H9 (cell line): Measurements from ENCODE around the gene SCLY. TPM values are rescaled to one million over a fixed set of nuclear protein-coding genes. Genes with fewer than 3 reads are reported as not detected.
A peak's percentile ranks its signal among the peaks of the same experiment; 100 is the strongest.

Experiments
- DNase-seq: peaks from one replicate; pipeline ENCODE4 v3.0.0-alpha.2; 2017
- H2AFZ ChIP-seq: one replicate; pipeline ENCODE4 v1.6.1; 2013; ENCODE audit warnings: mild to moderate bottlenecking, low read length, control low read depth, moderate library complexity
- H2AK5ac ChIP-seq: 2 replicates; pipeline ENCODE4 v1.6.1; 2013; ENCODE audit warnings: low read length, control low read depth, mixed read lengths; ENCODE audit not compliant: insufficient read length
- H2BK120ac ChIP-seq: one replicate; pipeline ENCODE4 v1.6.1; 2013; ENCODE audit warnings: low read depth, mild to moderate bottlenecking, low read length, control low read depth, inconsistent platforms; ENCODE audit not compliant: poor library complexity, severe bottlenecking
- H2BK12ac ChIP-seq: 2 replicates; pipeline ENCODE4 v1.6.1; 2013; ENCODE audit warnings: low read length, control low read depth, mixed read lengths, low read depth; ENCODE audit not compliant: insufficient read length
- H2BK15ac ChIP-seq: 2 replicates; pipeline ENCODE4 v1.6.1; 2013; ENCODE audit warnings: low read depth, low read length, control low read depth
- H2BK20ac ChIP-seq: one replicate; pipeline ENCODE4 v1.6.1; 2013; ENCODE audit warnings: low read depth, mild to moderate bottlenecking, low read length, control low read depth, inconsistent platforms; ENCODE audit not compliant: poor library complexity, severe bottlenecking
- H2BK5ac ChIP-seq: 2 replicates; pipeline ENCODE4 v1.6.1; 2013; ENCODE audit warnings: low read length, control low read depth, mixed read lengths; ENCODE audit not compliant: insufficient read length
- H3K14ac ChIP-seq: 2 replicates; pipeline ENCODE4 v1.6.1; 2013; ENCODE audit warnings: low read length, control low read depth; ENCODE audit not compliant: insufficient read depth
- H3K18ac ChIP-seq: 2 replicates; pipeline ENCODE4 v1.6.1; 2013; ENCODE audit warnings: low read depth, mild to moderate bottlenecking, mixed read lengths, low read length, control low read depth; ENCODE audit not compliant: insufficient read length
- H3K23ac ChIP-seq: 2 replicates; pipeline ENCODE4 v1.6.1; 2013; ENCODE audit warnings: low read length, control low read depth, mixed read lengths, low read depth; ENCODE audit not compliant: insufficient read length
- H3K23me2 ChIP-seq: 2 replicates; pipeline ENCODE4 v1.6.1; 2013; ENCODE audit warnings: low read depth, mild to moderate bottlenecking, mixed read lengths, low read length, control low read depth; ENCODE audit not compliant: insufficient read length, poor library complexity, severe bottlenecking
- H3K27ac ChIP-seq: 2 replicates; pipeline ENCODE4 v1.5.1; 2013; ENCODE audit warnings: low read length, control low read depth, mixed read lengths, low read depth; ENCODE audit not compliant: insufficient read length
- H3K27me3 ChIP-seq: 2 replicates; pipeline ENCODE4 v1.6.1; 2013; ENCODE audit warnings: low read length, control low read depth, inconsistent platforms; ENCODE audit not compliant: insufficient read depth
- H3K4ac ChIP-seq: 2 replicates; pipeline ENCODE4 v1.6.1; 2013; ENCODE audit warnings: low read depth, mild to moderate bottlenecking, control low read depth, inconsistent platforms, low read length, moderate library complexity
- H3K4me1 ChIP-seq: 2 replicates; pipeline ENCODE4 v1.6.1; 2013; ENCODE audit warnings: low read length, control low read depth, inconsistent platforms; ENCODE audit not compliant: insufficient read depth
- H3K4me2 ChIP-seq: 2 replicates; pipeline ENCODE4 v1.6.1; 2013; ENCODE audit warnings: low read length, control low read depth, mixed read lengths; ENCODE audit not compliant: insufficient read length, insufficient read depth
- H3K56ac ChIP-seq: 2 replicates; pipeline ENCODE4 v1.6.1; 2013; ENCODE audit warnings: low read depth, mild to moderate bottlenecking, mixed read lengths, low read length, control low read depth; ENCODE audit not compliant: insufficient read length
- H3K79me1 ChIP-seq: 2 replicates; pipeline ENCODE4 v1.6.1; 2013; ENCODE audit warnings: low read depth, mild to moderate bottlenecking, moderate library complexity, low read length, control low read depth, inconsistent platforms; ENCODE audit not compliant: insufficient read depth, poor library complexity, severe bottlenecking
- H3K79me2 ChIP-seq: 2 replicates; pipeline ENCODE4 v1.6.1; 2013; ENCODE audit warnings: low read length, control low read depth, inconsistent platforms; ENCODE audit not compliant: insufficient read depth
- H3K9ac ChIP-seq: 2 replicates; pipeline ENCODE4 v1.6.1; 2013; ENCODE audit warnings: low read length, control low read depth, mixed read lengths; ENCODE audit not compliant: insufficient read length; ENCODE audit errors: extremely low read depth
- H3K9me3 ChIP-seq: one replicate; pipeline ENCODE4 v1.6.1; 2013; ENCODE audit warnings: low read depth, low read length, inconsistent platforms; ENCODE audit not compliant: control insufficient read depth
- H3T11ph ChIP-seq: one replicate; pipeline ENCODE4 v1.6.1; 2013; ENCODE audit warnings: mild to moderate bottlenecking, low read length, control low read depth, inconsistent platforms
- H4K20me1 ChIP-seq: one replicate; pipeline ENCODE4 v1.6.1; 2013; ENCODE audit not compliant: control insufficient read depth, insufficient read length, insufficient read depth
- H4K5ac ChIP-seq: 2 replicates; pipeline ENCODE4 v1.6.1; 2013; ENCODE audit warnings: low read depth, mild to moderate bottlenecking, mixed read lengths, low read length, control low read depth; ENCODE audit not compliant: insufficient read length
- H4K8ac ChIP-seq: replicated peaks from 2 replicates; pipeline ENCODE4 v1.6.1; 2013; ENCODE audit warnings: low read length, control low read depth, mixed read lengths, low read depth; ENCODE audit not compliant: insufficient read length
- H4K91ac ChIP-seq: 2 replicates; pipeline ENCODE4 v1.6.1; 2013; ENCODE audit warnings: low read depth, mild to moderate bottlenecking, moderate library complexity, mixed read lengths, low read length, control low read depth; ENCODE audit not compliant: insufficient read length
- H3K27ac Mint-ChIP-seq, 3 experiments: 2 replicates in 2 of 3; 3 replicates in 1 of 3; pipeline ENCODE4 v1.8.0; 2020 to 2021; ENCODE audit warnings: mixed read lengths in 3 of 3, mild to moderate bottlenecking in 1 of 3, moderate library complexity in 1 of 3
- H3K27me3 Mint-ChIP-seq: 2 replicates; pipeline ENCODE4 v1.8.0; 2021; ENCODE audit warnings: low read depth, mild to moderate bottlenecking, moderate library complexity, mixed read lengths
- H3K36me3 Mint-ChIP-seq, 3 experiments: 2 replicates in 2 of 3; 3 replicates in 1 of 3; pipeline ENCODE4 v1.8.0; 2020 to 2021; ENCODE audit warnings: low read depth in 3 of 3, mixed read lengths in 3 of 3; ENCODE audit not compliant: insufficient read depth in 1 of 3
- H3K4me1 Mint-ChIP-seq, 2 experiments: 2 replicates each; pipeline ENCODE4 v1.8.0; 2020; ENCODE audit warnings: mixed read lengths in 2 of 2
- H3K4me3 Mint-ChIP-seq, 2 experiments: 2 replicates in 1 of 2; 3 replicates in 1 of 2; pipeline ENCODE4 v1.8.0; 2020 to 2021; ENCODE audit warnings: mild to moderate bottlenecking in 2 of 2, mixed read lengths in 2 of 2, moderate library complexity in 1 of 2
- H3K9me3 Mint-ChIP-seq, 2 experiments: 2 replicates in 1 of 2; 3 replicates in 1 of 2; pipeline ENCODE4 v1.8.0; 2020; ENCODE audit warnings: mild to moderate bottlenecking in 2 of 2, mixed read lengths in 2 of 2, moderate library complexity in 1 of 2
- CTCF ChIP-seq: fragments of 200-600 bp; sonication (generic); conservative IDR thresholded peaks from 3 replicates; pipeline ENCODE4 v1.8.0; 2021; ENCODE audit warnings: antibody characterized with exemption, mild to moderate bottlenecking
- WGBS: extraction: QIAGEN DNeasy Blood & Tissue Kit; methylation state at CpG from one replicate; pipeline ENCODE4 v1.1.7; 2013; ENCODE audit warnings: missing lambda C conversion rate, low lambda C conversion rate, mixed read lengths; ENCODE audit not compliant: insufficient read length; ENCODE audit errors: extremely low coverage; 5-methylcytosine and 5-hydroxymethylcytosine counted together
- total RNA-seq: library from RNA; stranded (reverse); gene quantifications from 2 replicates; pipeline ENCODE4 v1.2.1, GENCODE V29; 2021

Gene SCLY
- total RNA-seq, 1 experiment from 2014 or later, result 55.3 TPM

- Histone ChIP-seq H3K27me3 (no peaks in the 10 kb centered on the region), H3K23me2 (no peaks in the 10 kb centered on the region), H2AFZ (no peak overlapping the region), H3K27ac (no peak overlapping the region), H4K5ac (no peak overlapping the region), H3K23ac (no peak overlapping the region), H2AK5ac (no peak overlapping the region), H3T11ph (no peak overlapping the region), H4K8ac (no peak overlapping the region), H2BK20ac (no peak overlapping the region), H2BK5ac (no peak overlapping the region), H2BK12ac (no peak overlapping the region), H3K79me2 (no peaks in the 10 kb centered on the region), H3K9ac (no peak overlapping the region), H2BK15ac (no peak overlapping the region), H3K4ac (no peak overlapping the region), H3K14ac (no peak overlapping the region; the same call in 1 of the 2 replicates), H3K4me1 (no peaks in the 10 kb centered on the region; the same call in 1 of the 2 replicates), H4K20me1 (no peaks in the 10 kb centered on the region), H2BK120ac (no peak overlapping the region), H3K9me3 (no peaks in the 10 kb centered on the region), H4K91ac (no peak overlapping the region), H3K4me2 (no peak overlapping the region), H3K18ac (no peak overlapping the region), H3K79me1 (no peaks in the 10 kb centered on the region), H3K56ac (no peak overlapping the region)
- TF ChIP-seq CTCF, result no peak
- Mint-ChIP-seq H3K4me3 (no peak overlapping the region; a peak in 1 of 5 replicates), H3K27me3 (no peaks in the 10 kb centered on the region; the same call in none of the 2 replicates), H3K9me3 (peaks cover 0 to 1% of the 10 kb centered on the region in 2 experiments; a peak in 1 of 5 replicates), H3K36me3 (peaks cover 0 to 4% (median 0%) of the 10 kb centered on the region in 3 experiments; a peak in 1 of 7 replicates), H3K27ac (peak overlapping the region in 1 of 3 experiments; percentile 89; a peak in 1 of 7 replicates), H3K4me1 (peaks cover 17 to 22% of the 10 kb centered on the region in 2 experiments)
- peak; percentile 16 for DNase-seq
- no CpG with 5 or more reads among the region's 18 CpGs for WGBS
Measured at GRCh38 chr2:238103465-238104225, 42.8 kb downstream of the SCLY start.
